Measurements from ENCODE around the gene CLEC1B.
"Not testable (repeated sequence)": the region's sequence is repeated elsewhere in the genome, so short reads cannot be mapped to it uniquely, and the experiment has no call there.

Gene CLEC1B

DNA sequence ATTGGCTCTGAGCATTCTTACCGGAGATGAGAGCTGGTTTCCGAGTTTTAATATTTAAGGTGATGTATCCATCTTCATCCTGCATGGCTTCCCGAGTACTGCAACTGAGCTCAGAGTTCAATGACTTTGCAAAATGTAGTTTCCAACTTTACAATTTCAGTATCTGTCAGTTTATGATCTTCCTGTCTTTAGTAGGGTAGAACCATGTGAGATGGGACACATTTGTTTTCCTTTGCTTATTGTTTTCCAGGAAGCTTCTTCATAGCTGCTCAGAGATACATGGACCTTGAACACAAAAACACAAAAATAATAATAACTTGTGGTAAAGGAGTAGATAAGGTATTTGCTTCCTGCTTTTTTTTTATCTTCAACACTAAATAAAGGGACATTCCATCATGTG lies at the start of gene CLEC1B:
TSS of gene CLEC1B (minus strand) at position 106 of the 400 bp plus-strand sequence. CDS start at position 85, 21 bp downstream.
- H3K36me3 Mint-ChIP-seq: no peaks in the 10 kb centered on the region
- H3K4me1 Mint-ChIP-seq: no peaks in the 10 kb centered on the region
- no peaks in the 10 kb centered on the region for H3K9me3 Mint-ChIP-seq
- DNase-seq (no peak), ATAC-seq (replicated peaks) (no peak)
- peaks cover 38 to 48% of the 10 kb centered on the region in 2 donors for H3K27me3 Mint-ChIP-seq
- no peak within 1 kb of the TSS for H3K4me3 Mint-ChIP-seq
- no peak within 1 kb of the TSS for H3K27ac Mint-ChIP-seq

DNA sequence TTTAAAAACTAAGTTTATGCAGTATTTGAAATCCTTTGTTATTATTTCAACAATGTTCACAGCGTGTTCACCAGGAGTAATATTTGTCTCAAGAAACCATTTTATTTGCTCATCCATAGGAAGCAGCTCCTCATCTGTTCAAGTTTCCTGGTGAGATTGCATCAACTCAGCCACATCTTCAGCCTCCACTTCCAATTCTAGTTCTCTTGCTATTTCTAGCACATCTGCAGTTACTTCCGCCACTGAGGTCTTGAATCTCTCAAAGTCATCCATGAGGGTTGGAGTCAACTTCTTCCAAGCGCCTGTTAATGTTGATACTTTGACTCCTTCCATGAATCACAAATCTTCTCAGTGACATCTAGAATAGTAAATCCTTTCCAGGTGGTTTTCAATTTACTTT lies 49.6 kb upstream of the CLEC1B start:
- no peak for ATAC-seq (replicated peaks)

DNA sequence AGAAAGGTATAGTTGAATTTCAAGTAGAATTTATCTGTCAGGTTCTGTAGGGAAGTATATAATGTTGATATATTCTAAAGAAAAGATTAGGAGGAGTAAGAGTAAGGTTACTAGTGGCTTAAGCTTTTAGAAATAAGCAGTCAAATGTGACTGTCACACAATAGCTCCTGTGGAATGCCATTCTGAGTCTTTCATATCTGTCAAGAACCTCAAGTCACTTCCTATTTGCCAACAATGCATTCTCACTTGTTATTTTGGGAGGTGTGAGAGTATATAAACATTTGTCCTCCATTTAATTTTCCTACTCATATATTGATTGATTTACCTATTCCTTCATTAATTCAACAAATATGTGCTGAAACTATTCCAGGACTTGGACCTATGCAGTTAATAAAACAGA lies 43.2 kb upstream of the CLEC1B start:
- ATAC-seq (replicated peaks): no peak
- H3K4me3 Mint-ChIP-seq: no peak overlapping the region
- no peaks in the 10 kb centered on the region for H3K36me3 Mint-ChIP-seq
- H3K4me1 Mint-ChIP-seq: no peaks in the 10 kb centered on the region
- no peak for DNase-seq
- no peak overlapping the region for H3K27ac Mint-ChIP-seq
- H3K27me3 Mint-ChIP-seq: peaks cover 9 to 12% of the 10 kb centered on the region in 2 donors
- no peaks in the 10 kb centered on the region for H3K9me3 Mint-ChIP-seq

More for the DNA sequence above, 49.6 kb upstream of the CLEC1B start:
- peaks cover 4% of the 10 kb centered on the region in 2 donors for H3K9me3 Mint-ChIP-seq
- no peak overlapping the region for H3K4me3 Mint-ChIP-seq
- peaks cover 7 to 11% of the 10 kb centered on the region in 2 donors for H3K4me1 Mint-ChIP-seq
- peaks cover 0 to 2% of the 10 kb centered on the region in 2 donors for H3K36me3 Mint-ChIP-seq
- peaks cover 20 to 25% of the 10 kb centered on the region in 2 donors for H3K27me3 Mint-ChIP-seq
- no peak overlapping the region for H3K27ac Mint-ChIP-seq
- no peak for DNase-seq

DNA sequence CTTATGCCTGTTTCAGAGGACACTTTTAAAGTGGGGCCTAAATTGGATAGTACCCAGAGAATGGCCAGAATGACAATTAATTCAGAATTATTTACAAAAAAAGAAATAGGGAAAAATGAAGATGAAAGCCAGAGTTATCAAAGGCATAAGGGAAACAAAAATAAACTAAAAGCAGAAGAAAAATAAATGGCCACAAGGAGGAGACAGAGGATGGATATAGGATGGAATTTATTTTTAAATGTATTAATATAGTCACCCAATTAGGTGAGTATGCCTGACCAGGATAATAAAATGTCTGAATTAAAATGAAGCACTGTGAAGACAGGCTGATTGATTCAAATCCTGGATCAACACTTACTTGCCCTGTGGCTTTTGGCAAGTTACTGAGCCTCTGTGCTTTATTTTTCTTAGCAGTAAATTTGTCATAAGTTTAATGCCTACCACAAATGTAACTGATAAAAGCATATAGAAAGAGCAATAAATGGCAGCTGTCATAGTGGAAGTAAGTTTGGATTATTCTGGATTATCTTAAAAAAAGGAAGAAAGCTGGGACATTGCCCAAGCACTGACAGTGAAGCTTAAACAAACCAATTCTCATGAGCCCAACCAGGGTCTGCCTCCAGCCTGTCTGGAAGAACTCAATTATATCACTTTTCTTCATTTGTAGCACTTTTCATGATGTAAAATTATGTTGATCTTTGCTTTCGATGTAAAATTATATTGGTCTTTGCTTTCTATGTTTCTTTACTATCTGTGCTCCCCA lies 35.0 kb upstream of the CLEC1B start:
- no peak overlapping the region for H3K4me3 Mint-ChIP-seq
- no peak for ATAC-seq (replicated peaks)
- H3K4me1 Mint-ChIP-seq: no peaks in the 10 kb centered on the region
- no peaks in the 10 kb centered on the region for H3K36me3 Mint-ChIP-seq
- DNase-seq: no peak
- no peak overlapping the region for H3K27ac Mint-ChIP-seq
- H3K27me3 Mint-ChIP-seq: peaks cover 8 to 29% of the 10 kb centered on the region in 2 donors
- no peaks in the 10 kb centered on the region for H3K9me3 Mint-ChIP-seq

DNA sequence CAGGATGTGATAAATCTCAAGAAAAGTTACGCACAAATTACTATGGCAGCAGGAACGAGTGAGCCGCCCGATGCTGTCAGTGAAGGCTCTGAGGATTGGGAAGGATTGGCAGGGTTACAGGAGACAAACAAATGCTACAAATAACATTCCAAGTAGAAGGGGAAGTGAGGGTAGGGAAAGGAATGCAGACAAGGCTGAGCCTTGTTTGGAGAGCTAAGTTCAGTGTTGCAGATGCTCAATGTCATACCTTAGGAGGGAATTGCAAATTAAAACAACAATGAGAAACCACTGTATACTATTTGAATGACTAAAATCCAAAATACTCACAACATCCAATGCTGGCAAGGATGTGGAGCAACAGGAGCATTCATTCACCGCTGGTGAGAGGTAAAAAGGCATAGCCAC lies 32.9 kb upstream of the CLEC1B start:
- H3K9me3 Mint-ChIP-seq: no peaks in the 10 kb centered on the region
- H3K4me3 Mint-ChIP-seq: no peak overlapping the region
- no peak for ATAC-seq (replicated peaks)
- no peak for DNase-seq
- H3K27me3 Mint-ChIP-seq: peaks cover 10 to 35% of the 10 kb centered on the region in 2 donors
- H3K4me1 Mint-ChIP-seq: no peaks in the 10 kb centered on the region
- no peak overlapping the region for H3K27ac Mint-ChIP-seq
- no peaks in the 10 kb centered on the region for H3K36me3 Mint-ChIP-seq

DNA sequence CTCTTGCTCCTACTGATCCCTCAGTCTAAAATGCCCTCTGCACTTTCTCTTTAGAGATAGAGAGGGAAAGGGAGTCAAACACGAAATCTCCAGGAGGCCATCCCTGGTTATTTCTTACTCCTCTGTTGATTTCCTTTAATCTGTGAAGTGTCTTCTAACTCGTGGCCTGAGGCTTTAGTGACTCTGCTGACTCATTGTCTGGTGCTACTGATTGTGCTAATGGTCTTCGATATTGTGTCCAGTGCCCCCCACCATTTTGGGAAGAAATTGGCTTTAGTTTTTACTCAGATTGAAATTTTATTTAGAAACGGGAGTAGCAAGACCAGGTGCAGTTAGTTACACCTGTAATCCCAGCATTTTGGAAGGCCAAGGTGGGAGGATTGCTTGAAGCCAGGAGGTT lies 32.4 kb upstream of the CLEC1B start:
- H3K9me3 Mint-ChIP-seq: peaks cover 0 to under 1% of the 10 kb centered on the region in 2 donors
- ATAC-seq (replicated peaks) (no peak), DNase-seq (no peak)
- H3K36me3 Mint-ChIP-seq: no peaks in the 10 kb centered on the region
- peaks cover 10 to 35% of the 10 kb centered on the region in 2 donors for H3K27me3 Mint-ChIP-seq
- no peak overlapping the region for H3K4me3 Mint-ChIP-seq
- no peak overlapping the region for H3K27ac Mint-ChIP-seq
- no peaks in the 10 kb centered on the region for H3K4me1 Mint-ChIP-seq

DNA sequence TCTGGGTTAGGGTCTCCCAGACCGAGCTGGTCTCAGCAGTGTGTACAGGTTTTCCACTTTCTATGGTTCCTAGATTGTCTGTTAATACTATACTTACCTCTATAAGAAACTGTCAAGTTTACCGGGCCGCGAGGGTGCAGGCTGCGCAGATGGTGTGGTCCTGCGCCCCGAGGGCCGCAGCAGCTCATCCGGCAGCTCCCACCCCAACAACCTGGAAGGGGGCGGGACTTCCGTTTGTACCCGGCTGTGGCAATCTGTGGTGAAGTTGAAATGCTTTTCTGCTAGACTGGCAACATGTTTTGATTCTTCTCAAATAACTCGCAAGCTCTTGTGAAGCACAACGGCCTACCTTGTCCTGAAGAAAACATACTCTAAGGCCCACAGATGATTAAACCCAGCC lies 31.5 kb upstream of the CLEC1B start, which contains the start of gene CLEC9A:
TSS of gene CLEC9A (plus strand) at position 237 of the 400 bp plus-strand sequence. CDS start 22,006 bp downstream, outside the sequence.
- H3K27ac Mint-ChIP-seq: peak within 1 kb of the TSS; percentile 0
- H3K9me3 Mint-ChIP-seq: peaks cover 0 to 2% of the 10 kb centered on the region in 2 donors
- H3K27me3 Mint-ChIP-seq: peaks cover 10 to 33% of the 10 kb centered on the region in 2 donors
- DNase-seq: no peak
- H3K36me3 Mint-ChIP-seq: no peaks in the 10 kb centered on the region
- no peak for ATAC-seq (replicated peaks)
- no peaks in the 10 kb centered on the region for H3K4me1 Mint-ChIP-seq
- H3K4me3 Mint-ChIP-seq: no peak within 1 kb of the TSS

DNA sequence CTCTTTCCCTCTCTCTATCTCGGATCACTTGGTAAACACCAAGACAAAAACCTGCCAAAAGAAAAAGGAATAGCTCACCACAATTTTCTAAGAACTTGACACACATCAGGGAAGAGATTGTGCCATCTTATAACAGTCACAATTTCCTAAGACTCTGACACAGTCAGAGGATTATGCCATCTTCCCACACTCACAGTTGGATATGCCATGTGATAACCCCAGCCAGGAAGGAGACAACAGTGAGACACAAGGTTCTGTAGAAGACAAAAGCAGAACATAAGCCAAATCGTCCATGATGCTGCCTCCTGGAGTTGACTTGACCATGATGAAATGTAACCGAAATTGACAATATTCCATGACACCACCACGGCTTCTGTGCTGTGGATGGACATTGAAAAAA lies 28.8 kb upstream of the CLEC1B start:
- no peak for DNase-seq
- Mint-ChIP-seq H3K27ac (no peak overlapping the region), H3K4me3 (no peak overlapping the region)

DNA sequence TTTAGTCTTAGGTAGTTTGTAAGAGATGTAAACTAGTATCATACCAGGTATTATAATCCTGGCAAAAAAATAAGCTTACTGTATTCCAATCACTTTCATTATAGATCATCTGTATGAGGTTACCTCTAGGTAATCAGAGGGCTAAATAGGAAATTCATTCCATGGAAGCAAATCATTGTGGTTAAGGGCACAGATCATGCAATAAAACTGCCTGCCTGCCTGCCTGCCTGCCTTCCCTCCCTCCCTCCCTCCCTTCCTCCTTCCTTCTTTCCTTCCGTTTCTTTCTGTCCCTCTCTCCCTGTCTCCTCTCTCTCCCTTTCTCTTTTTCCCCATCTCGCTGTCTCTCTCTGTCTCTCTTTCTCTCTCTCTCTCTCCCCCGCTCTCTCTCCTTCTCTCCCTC lies 28.4 kb upstream of the CLEC1B start:
- Mint-ChIP-seq H3K27me3 (peaks cover 10 to 12% of the 10 kb centered on the region in 2 donors), H3K9me3 (peaks cover 0 to 2% of the 10 kb centered on the region in 2 donors), H3K36me3 (no peaks in the 10 kb centered on the region), H3K4me3 (no peak overlapping the region), H3K4me1 (no peaks in the 10 kb centered on the region), H3K27ac (no peak overlapping the region)
- no peak for DNase-seq
- ATAC-seq (replicated peaks): no peak

More for the DNA sequence above, 28.8 kb upstream of the CLEC1B start:
- no peak for ATAC-seq (replicated peaks)
- no peaks in the 10 kb centered on the region for H3K36me3 Mint-ChIP-seq
- H3K4me1 Mint-ChIP-seq: no peaks in the 10 kb centered on the region
- peaks cover 10 to 15% of the 10 kb centered on the region in 2 donors for H3K27me3 Mint-ChIP-seq
- H3K9me3 Mint-ChIP-seq: peaks cover 0 to 2% of the 10 kb centered on the region in 2 donors

DNA sequence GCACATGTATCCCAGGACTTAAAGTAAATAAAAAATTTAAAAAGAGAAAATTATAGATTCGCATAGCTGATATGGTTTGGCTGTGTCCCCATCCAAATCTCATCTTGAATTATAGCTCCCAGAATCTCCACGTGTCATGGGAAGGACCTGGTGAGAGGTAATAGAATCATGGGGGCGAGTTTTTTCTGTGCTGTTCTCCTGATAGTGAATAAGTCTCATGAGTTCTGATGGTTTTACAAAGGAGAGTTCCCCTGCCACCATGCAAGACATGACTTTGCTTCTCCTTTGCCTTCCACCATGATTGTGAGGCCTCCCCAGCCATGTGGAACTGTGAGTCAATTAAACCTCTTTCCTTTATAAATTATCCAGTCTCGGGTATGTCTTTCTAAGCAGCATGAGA lies 27.7 kb upstream of the CLEC1B start:
- DNase-seq; H3K27ac Mint-ChIP-seq; H3K9me3 Mint-ChIP-seq; H3K4me1 Mint-ChIP-seq; H3K4me3 Mint-ChIP-seq; ATAC-seq (replicated peaks); H3K36me3 Mint-ChIP-seq; H3K27me3 Mint-ChIP-seq: not testable (repeated sequence)

DNA sequence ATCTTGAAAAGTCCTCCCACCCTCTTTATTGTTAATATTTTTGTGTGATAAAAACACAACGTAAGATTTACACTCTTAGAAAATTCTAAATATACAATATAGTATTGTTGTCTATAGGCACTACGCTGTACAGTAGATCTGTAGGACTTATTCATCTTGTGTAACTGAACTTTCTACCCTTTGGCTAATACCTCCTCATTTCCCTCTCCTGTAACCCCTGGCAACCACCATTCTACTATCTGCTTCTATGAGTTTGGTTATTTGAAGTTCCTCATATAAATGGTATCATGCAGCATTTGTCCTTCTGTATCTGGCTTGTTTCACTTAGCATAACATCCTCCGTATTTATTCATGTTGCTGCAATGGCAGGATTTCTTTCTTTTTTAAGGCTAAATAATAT lies 26.3 kb upstream of the CLEC1B start:
- H3K27me3 Mint-ChIP-seq: peaks cover 4 to 5% of the 10 kb centered on the region in 2 donors
- H3K4me1 Mint-ChIP-seq: no peaks in the 10 kb centered on the region
- no peak for ATAC-seq (replicated peaks)
- no peak overlapping the region for H3K27ac Mint-ChIP-seq
- H3K9me3 Mint-ChIP-seq: peaks cover 0 to 2% of the 10 kb centered on the region in 2 donors
- no peak for DNase-seq
- no peaks in the 10 kb centered on the region for H3K36me3 Mint-ChIP-seq
- H3K4me3 Mint-ChIP-seq: no peak overlapping the region

DNA sequence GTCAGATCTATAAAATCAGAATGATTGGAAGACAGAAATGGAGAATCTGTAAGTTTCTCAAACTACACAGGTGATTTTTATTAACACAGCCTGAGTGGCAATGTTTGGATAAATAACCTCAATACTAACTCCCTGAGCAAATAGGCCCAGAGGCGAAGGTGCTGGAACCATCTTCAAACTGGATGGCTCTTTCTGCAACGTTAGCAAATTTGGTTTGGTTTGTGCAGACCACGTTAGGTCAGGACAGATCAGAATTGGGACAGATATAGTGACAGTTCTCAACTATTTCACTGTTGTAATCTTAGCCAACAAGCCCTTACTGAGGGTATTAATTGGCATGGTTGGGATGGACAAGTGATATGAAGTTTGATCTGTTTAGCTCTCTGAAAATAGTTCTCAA lies 22.4 kb upstream of the CLEC1B start:
- ATAC-seq (replicated peaks): no peak
- Mint-ChIP-seq H3K27me3 (no peaks in the 10 kb centered on the region), H3K4me3 (no peak overlapping the region), H3K36me3 (no peaks in the 10 kb centered on the region), H3K27ac (no peak overlapping the region), H3K4me1 (no peaks in the 10 kb centered on the region), H3K9me3 (peaks cover 0 to 2% of the 10 kb centered on the region in 2 donors)
- no peak for DNase-seq

DNA sequence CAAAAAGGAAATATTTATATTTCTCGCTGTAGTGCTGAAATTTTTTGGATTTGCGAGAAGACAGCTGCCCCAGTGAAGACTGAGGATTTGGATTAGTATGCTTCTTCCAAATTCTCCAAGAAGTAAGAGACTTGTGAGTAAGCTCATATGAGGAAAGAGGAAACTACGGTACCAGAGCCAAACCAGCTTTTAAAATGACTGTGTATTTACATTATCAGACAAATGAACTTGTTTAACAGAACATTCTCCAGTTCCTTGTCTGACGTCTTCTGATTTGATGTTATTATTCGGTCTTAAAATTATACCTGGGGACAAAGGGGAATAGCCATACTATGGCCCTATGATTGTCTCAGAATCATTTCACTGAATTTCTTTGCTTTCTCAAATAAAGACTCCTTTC lies 19.5 kb upstream of the CLEC1B start:
- no peak overlapping the region for H3K4me3 Mint-ChIP-seq
- H3K27ac Mint-ChIP-seq: no peak overlapping the region
- no peaks in the 10 kb centered on the region for H3K9me3 Mint-ChIP-seq
- no peaks in the 10 kb centered on the region for H3K4me1 Mint-ChIP-seq
- ATAC-seq (replicated peaks) (no peak), DNase-seq (no peak)
- no peaks in the 10 kb centered on the region for H3K36me3 Mint-ChIP-seq
- peaks cover 4 to 8% of the 10 kb centered on the region in 2 donors for H3K27me3 Mint-ChIP-seq

DNA sequence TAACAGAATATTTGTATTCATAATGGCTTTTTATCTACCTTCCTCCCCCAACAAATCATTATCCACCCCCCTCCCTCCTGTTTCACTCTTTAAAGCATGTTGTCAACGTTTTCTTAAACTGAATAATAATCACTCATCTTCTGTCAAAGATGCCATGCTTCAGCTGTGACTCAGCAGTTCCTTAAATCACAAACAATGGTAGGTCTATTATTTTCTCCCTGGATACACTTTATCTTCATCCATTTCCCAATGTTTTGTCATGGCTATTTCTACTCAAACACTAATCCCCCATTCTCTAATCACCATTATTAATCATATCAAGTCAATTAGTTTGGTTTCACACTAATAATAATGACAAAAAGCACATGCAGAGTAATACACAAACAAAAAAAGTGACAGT lies 18.0 kb upstream of the CLEC1B start:
- Mint-ChIP-seq H3K27me3 (peaks cover 8 to 14% of the 10 kb centered on the region in 2 donors), H3K9me3 (no peaks in the 10 kb centered on the region), H3K27ac (no peak overlapping the region), H3K4me3 (no peak overlapping the region), H3K4me1 (no peaks in the 10 kb centered on the region), H3K36me3 (no peaks in the 10 kb centered on the region)
- no peak for ATAC-seq (replicated peaks)
- DNase-seq: no peak

DNA sequence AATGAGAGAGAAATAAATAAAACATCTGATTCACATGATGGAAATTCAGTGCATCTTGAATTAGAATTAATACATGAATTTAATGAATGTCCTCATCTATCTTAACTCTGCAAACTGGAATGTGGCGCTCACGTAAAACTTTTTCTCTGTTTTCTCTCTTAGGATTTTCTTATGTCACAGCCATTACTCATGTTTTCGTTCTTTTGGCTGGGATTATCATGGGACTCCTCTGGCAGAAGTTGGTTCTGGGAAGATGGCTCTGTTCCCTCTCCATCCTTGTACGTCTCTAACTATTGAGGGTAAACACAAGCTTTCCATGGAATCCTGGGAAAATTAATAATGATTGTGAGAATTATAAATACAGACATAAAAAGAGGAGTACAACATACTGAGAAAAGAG lies 16.5 kb upstream of the CLEC1B start:
- no peak overlapping the region for H3K4me3 Mint-ChIP-seq
- H3K36me3 Mint-ChIP-seq: no peaks in the 10 kb centered on the region
- no peaks in the 10 kb centered on the region for H3K4me1 Mint-ChIP-seq
- H3K27me3 Mint-ChIP-seq: peaks cover 9 to 18% of the 10 kb centered on the region in 2 donors
- DNase-seq (no peak), ATAC-seq (replicated peaks) (no peak)
- no peak overlapping the region for H3K27ac Mint-ChIP-seq
- no peaks in the 10 kb centered on the region for H3K9me3 Mint-ChIP-seq

All from stimulated activated naive B cell treated with anti-CD40 and anti-IgM and Interleukin-4, amounts not matched to agents 10 μg/mL and 1 μg/mL and 100 μg/mL, for 72 hours (primary cell).